Thyroid gland (tissue), 4 donors: ENCODE measurements around the gene CHAF1B. TPM values are rescaled to one million over a fixed set of nuclear protein-coding genes. Genes with fewer than 3 reads are reported as not detected.
"Not testable (repeated sequence)": the region's sequence is repeated elsewhere in the genome, so short reads cannot be mapped to it uniquely, and the experiment has no call there.

Source experiments
- DNase-seq, 2 donors: peaks; one replicate each; pipeline ENCODE4 v3.0.0-alpha.2; 2019
- H3K27ac ChIP-seq, 3 donors: fragments of 200-600 bp; sonication (generic); 1 replicate in 2 of 3; 2 replicates in 1 of 3; pipeline ENCODE4 v1.5.1; 2016 to 2019; ENCODE audit warnings: mild to moderate bottlenecking in 1 of 3, moderate library complexity in 1 of 3
- H3K27me3 ChIP-seq: fragments of 200-600 bp; sonication (generic); one replicate; pipeline ENCODE4 v1.5.1; 2019
- H3K36me3 ChIP-seq, 2 donors: fragments of 200-600 bp; sonication (generic); one replicate each; pipeline ENCODE4 v1.5.1; 2016 to 2019
- H3K4me1 ChIP-seq, 2 donors: fragments of 200-600 bp; sonication (generic); one replicate each; pipeline ENCODE4 v1.5.1; 2017 to 2019
- H3K4me3 ChIP-seq, 3 donors: fragments of 200-600 bp; sonication (generic); replicated peaks in 1 of 3; 1 replicate in 2 of 3; 2 replicates in 1 of 3; pipeline ENCODE4 v1.5.1; 2016; ENCODE audit warnings: mild to moderate bottlenecking in 1 of 3
- H3K9me3 ChIP-seq: fragments of 200-600 bp; sonication (generic); one replicate; pipeline ENCODE4 v1.5.1; 2017
- CTCF ChIP-seq, 6 experiments: fragments of 200-600 bp in 3 of 6; fragments of 450-650 bp in 3 of 6; sonication (generic) in 3 of 6; IDR thresholded peaks; one replicate each; pipeline ENCODE4 v1.5.1; 2016 to 2019; ENCODE audit warnings: antibody characterized with exemption in 6 of 6, mild to moderate bottlenecking in 2 of 6, inconsistent platforms in 1 of 6, moderate library complexity in 1 of 6
- POLR2A ChIP-seq, 2 donors: fragments of 450-650 bp; IDR thresholded peaks; one replicate each; pipeline ENCODE4 v1.6.1; 2017; ENCODE audit warnings: antibody characterized with exemption in 2 of 2, mild to moderate bottlenecking in 2 of 2, moderate library complexity in 1 of 2
- WGBS, 2 donors: methylation state at CpG; one replicate each; pipeline ENCODE4 v1.1.5; 2017; 5-methylcytosine and 5-hydroxymethylcytosine counted together
- intact Hi-C: fragments of 100-400 bp; cut with DNase I; formaldehyde crosslinking; loops from one replicate; pipeline ENCODE4 v1.15.1; 2023
- total RNA-seq, 4 donors: library from RNA; depleted of rRNA; stranded (reverse); fragments of >200 nt; gene quantifications; one replicate each; pipeline ENCODE4 v1.2.3, GENCODE V29; 2016

CHAF1B gene
- total RNA-seq, 4 donors from 2014 or later, result 0.89 to 1.7 (median 0.99) TPM

- TF ChIP-seq CTCF (IDR thresholded peaks at IDR 0.05) (no peak), POLR2A (IDR thresholded peaks at IDR 0.05) (no peak)
- Histone ChIP-seq H3K27ac (no peak overlapping the region), H3K4me1 (peaks cover 0 to 5% of the 10 kb centered on the region in 2 donors), H3K36me3 (no peaks in the 10 kb centered on the region), H3K9me3 (no peaks in the 10 kb centered on the region), H3K4me3 (no peak overlapping the region), H3K27me3 (no peaks in the 10 kb centered on the region)
- DNase-seq, result no peak
- WGBS, 2 donors, result 94 to 98% methylated on average over 6 of the region's 6 CpGs
- intact Hi-C loops, result no loop called here
These were observed 2.9 kb downstream of the CHAF1B start for GRCh38 chr21:36388096-36388495.

- Histone ChIP-seq H3K27me3 (no peaks in the 10 kb centered on the region), H3K36me3 (no peaks in the 10 kb centered on the region), H3K4me3 (no peak overlapping the region), H3K9me3 (no peaks in the 10 kb centered on the region), H3K27ac (no peak overlapping the region), H3K4me1 (peaks cover 0 to 5% of the 10 kb centered on the region in 2 donors)
- intact Hi-C loops, result no loop called here
- DNase-seq, result peak; percentile 34 to 48
- TF ChIP-seq CTCF (IDR thresholded peaks at IDR 0.05), result peak in 2 of 6 experiments; percentile 10 to 13
- no peak for TF ChIP-seq POLR2A (IDR thresholded peaks at IDR 0.05)
- 39 to 54% methylated on average over 10 of the region's 10 CpGs for WGBS, 2 donors
These were observed 3.6 kb downstream of the CHAF1B start for GRCh38 chr21:36388835-36389234.

GRCh38 chr21:36391649-36392048, 6.5 kb downstream of the CHAF1B start:
- H3K4me3 ChIP-seq, H3K27ac ChIP-seq, H3K27me3 ChIP-seq, H3K4me1 ChIP-seq, H3K36me3 ChIP-seq, intact Hi-C loops, H3K9me3 ChIP-seq, DNase-seq: not testable (repeated sequence)
- 88 to 94% methylated on average over 6 of the region's 6 CpGs for WGBS, 2 donors

- TF ChIP-seq POLR2A (IDR thresholded peaks at IDR 0.05) (no peak), CTCF (IDR thresholded peaks at IDR 0.05) (no peak)
- Histone ChIP-seq H3K4me1 (no peaks in the 10 kb centered on the region), H3K4me3 (no peak overlapping the region), H3K27ac (no peak overlapping the region), H3K36me3 (no peaks in the 10 kb centered on the region), H3K27me3 (no peaks in the 10 kb centered on the region), H3K9me3 (no peaks in the 10 kb centered on the region)
- intact Hi-C loops, result no loop called here
- no peak for DNase-seq
- 85% methylated on average over 6 of the region's 6 CpGs for WGBS, 2 donors
These were observed 10.3 kb downstream of the CHAF1B start for GRCh38 chr21:36395353-36396111.

- H3K4me3 ChIP-seq, result no peak overlapping the region
- H3K27me3 ChIP-seq, result no peaks in the 10 kb centered on the region
- no peak overlapping the region for H3K27ac ChIP-seq
- no peaks in the 10 kb centered on the region for H3K4me1 ChIP-seq
- intact Hi-C loops, result no loop called here
- TF ChIP-seq POLR2A (IDR thresholded peaks at IDR 0.05) (no peak), CTCF (IDR thresholded peaks at IDR 0.05) (no peak)
- no peaks in the 10 kb centered on the region for H3K36me3 ChIP-seq
- no peaks in the 10 kb centered on the region for H3K9me3 ChIP-seq
- no peak for DNase-seq
- 94 to 97% methylated on average over 3 of the region's 3 CpGs for WGBS, 2 donors
These were observed 11.1 kb downstream of the CHAF1B start for GRCh38 chr21:36396325-36396724.
